H1 (cell line): Measurements from ENCODE around the gene ASTL. TPM values are rescaled to one million over a fixed set of nuclear protein-coding genes. Genes with fewer than 3 reads are reported as not detected.

Experiments used
- CTCF ChIA-PET: fragments of 300-600 bp; sonication (Branson Sonifier 250); formaldehyde crosslinking; loops from one replicate; lab custom pipeline; 2021; ENCODE audit not compliant: partially characterized antibody; lab: Charles Lee
- POLR2A ChIA-PET: fragments of 300-600 bp; sonication (Branson Sonifier 250); formaldehyde crosslinking; loops from one replicate; lab custom pipeline; 2021; ENCODE audit warnings: inconsistent platforms; ENCODE audit not compliant: partially characterized antibody; lab: Charles Lee
- DNase-seq, 2 experiments: peaks; one replicate each; pipeline versions ENCODE4 v3.0.0 to v3.0.0-alpha.2; 2010 to 2022; ENCODE audit warnings: low spot score in 2 of 2, low read depth in 1 of 2, mixed read lengths in 1 of 2
- FAIRE-seq: peaks from 2 replicates; lab custom pipeline; 2011; peaks lifted over from hg19 to GRCh38; lab: Jason Lieb, UNC
- H2AFZ ChIP-seq: 2 replicates; pipeline ENCODE4 v1.8.1; 2012; ENCODE audit warnings: low read length, inconsistent platforms
- H2AK5ac ChIP-seq: 2 replicates; pipeline ENCODE4 v1.6.1; 2013; ENCODE audit warnings: low read depth, low read length
- H2BK120ac ChIP-seq: replicated peaks from 2 replicates; pipeline ENCODE3; 2013; ENCODE audit warnings: low read depth, low read length, inconsistent platforms
- H2BK12ac ChIP-seq: 2 replicates; pipeline ENCODE4 v1.6.1; 2013; ENCODE audit warnings: low read depth, low read length
- H2BK15ac ChIP-seq: 2 replicates; pipeline ENCODE4 v1.6.1; 2013; ENCODE audit warnings: low read length
- H2BK20ac ChIP-seq: 2 replicates; pipeline ENCODE4 v1.6.1; 2013; ENCODE audit warnings: low read length
- H2BK5ac ChIP-seq: 2 replicates; pipeline ENCODE4 v1.6.1; 2013; ENCODE audit warnings: low read depth, low read length
- H3K14ac ChIP-seq: 2 replicates; pipeline ENCODE4 v1.6.1; 2013; ENCODE audit warnings: inconsistent platforms; ENCODE audit not compliant: insufficient read length
- H3K18ac ChIP-seq: 2 replicates; pipeline ENCODE4 v1.6.1; 2013; ENCODE audit warnings: low read length; ENCODE audit errors: extremely low read depth
- H3K23ac ChIP-seq: 2 replicates; pipeline ENCODE4 v1.6.1; 2013; ENCODE audit warnings: inconsistent platforms; ENCODE audit not compliant: insufficient read length
- H3K23me2 ChIP-seq: 2 replicates; pipeline ENCODE4 v1.6.1; 2013; ENCODE audit warnings: low read depth, low read length
- H3K27ac ChIP-seq: 2 replicates; pipeline ENCODE4 v1.6.1; 2011; ENCODE audit warnings: low read depth, low read length, inconsistent platforms
- H3K27me3 ChIP-seq, 4 experiments: replicated peaks in 1 of 4; 1 replicate in 1 of 4; 2 replicates in 3 of 4; pipeline versions ENCODE4 v1.6.1 to v1.8.1; 2011 to 2013; ENCODE audit warnings: low read length in 3 of 4, mild to moderate bottlenecking in 3 of 4, inconsistent platforms in 2 of 4, mixed read lengths in 2 of 4, moderate library complexity in 1 of 4; ENCODE audit not compliant: control insufficient read depth in 3 of 4, insufficient read depth in 3 of 4; ENCODE audit errors: extremely low read depth in 1 of 4
- H3K36me3 ChIP-seq, 4 experiments: 2 replicates each; pipeline versions ENCODE4 v1.6.1 to v1.8.1; 2011 to 2013; ENCODE audit warnings: mild to moderate bottlenecking in 4 of 4, low read length in 3 of 4, moderate library complexity in 2 of 4, control low read depth in 1 of 4, inconsistent platforms in 1 of 4; ENCODE audit not compliant: insufficient read depth in 4 of 4, control insufficient read depth in 2 of 4
- H3K4ac ChIP-seq: replicated peaks from 2 replicates; pipeline ENCODE3; 2013; ENCODE audit warnings: low read length, low read depth, mixed read lengths, inconsistent platforms; ENCODE audit not compliant: insufficient read length
- H3K4me1 ChIP-seq, 4 experiments: replicated peaks in 1 of 4; 1 replicate in 1 of 4; 2 replicates in 3 of 4; pipeline versions ENCODE4 v1.6.1 to v1.8.1; 2011 to 2013; ENCODE audit warnings: low read length in 3 of 4, inconsistent platforms in 2 of 4, mixed read lengths in 1 of 4; ENCODE audit not compliant: insufficient read depth in 4 of 4, control insufficient read depth in 3 of 4
- H3K4me2 ChIP-seq, 2 experiments: 2 replicates each; pipeline versions ENCODE4 v1.6.1 to v1.8.1; 2011 to 2013; ENCODE audit warnings: low read depth in 2 of 2, low read length in 2 of 2, control low read depth in 1 of 2, inconsistent platforms in 1 of 2, mild to moderate bottlenecking in 1 of 2; ENCODE audit not compliant: insufficient read depth in 1 of 2
- H3K4me3 ChIP-seq, 4 experiments: fragments of 200-600, 300-600 bp in 1 of 4; sonication (generic), shearing (Covaris generic), sonication (Bioruptor Twin) in 1 of 4; 2 replicates each; pipeline versions ENCODE4 v1.5.1 to v1.8.1; 2011 to 2016; ENCODE audit warnings: low read length in 4 of 4, low read depth in 3 of 4, control low read depth in 2 of 4, inconsistent platforms in 2 of 4, mild to moderate bottlenecking in 2 of 4, mixed read lengths in 1 of 4, moderate library complexity in 1 of 4; ENCODE audit not compliant: insufficient read depth in 2 of 4; ENCODE audit errors: extremely low read depth in 1 of 4
- H3K56ac ChIP-seq: replicated peaks from 2 replicates; pipeline ENCODE3; 2013; ENCODE audit warnings: low read depth, mild to moderate bottlenecking, mixed read lengths, low read length, inconsistent platforms; ENCODE audit not compliant: insufficient read length
- H3K79me1 ChIP-seq: 2 replicates; pipeline ENCODE4 v1.6.1; 2013; ENCODE audit warnings: low read depth, low read length, control low read depth
- H3K79me2 ChIP-seq, 2 experiments: 2 replicates each; pipeline versions ENCODE4 v1.6.1 to v1.8.1; 2012 to 2013; ENCODE audit warnings: low read length in 2 of 2, mild to moderate bottlenecking in 2 of 2, inconsistent platforms in 1 of 2; ENCODE audit not compliant: insufficient read depth in 2 of 2, control insufficient read depth in 1 of 2
- H3K9ac ChIP-seq, 4 experiments: replicated peaks in 1 of 4; 1 replicate in 1 of 4; 2 replicates in 3 of 4; pipeline versions ENCODE4 v1.6.1 to v1.8.1; 2011 to 2013; ENCODE audit warnings: low read depth in 3 of 4, low read length in 3 of 4, control low read depth in 2 of 4, mild to moderate bottlenecking in 2 of 4, moderate library complexity in 2 of 4, inconsistent platforms in 1 of 4; ENCODE audit errors: extremely low read depth in 1 of 4
- H3K9me3 ChIP-seq, 2 experiments: 2 replicates each; pipeline versions ENCODE4 v1.6.1 to v1.8.1; 2012 to 2013; ENCODE audit warnings: mild to moderate bottlenecking in 2 of 2, moderate library complexity in 2 of 2, control low read depth in 1 of 2, inconsistent platforms in 1 of 2, low read depth in 1 of 2, low read length in 1 of 2, mixed read lengths in 1 of 2; ENCODE audit not compliant: insufficient read depth in 2 of 2
- H4K20me1 ChIP-seq, 2 experiments: replicated peaks in 1 of 2; 2 replicates each; pipeline versions ENCODE3 to v1.8.1; 2011 to 2013; ENCODE audit warnings: inconsistent platforms in 2 of 2, low read length in 2 of 2, mild to moderate bottlenecking in 1 of 2; ENCODE audit not compliant: insufficient read depth in 2 of 2, control insufficient read depth in 1 of 2
- H4K5ac ChIP-seq: 2 replicates; pipeline ENCODE4 v1.6.1; 2013; ENCODE audit warnings: low read length, low read depth, mixed read lengths, inconsistent platforms; ENCODE audit not compliant: insufficient read length
- H4K8ac ChIP-seq: 2 replicates; pipeline ENCODE4 v1.8.0; 2013; ENCODE audit warnings: mild to moderate bottlenecking, moderate library complexity, low read length, inconsistent platforms; ENCODE audit not compliant: insufficient read depth; ENCODE audit errors: extremely low read depth
- H4K91ac ChIP-seq: replicated peaks from 2 replicates; pipeline ENCODE3; 2013; ENCODE audit warnings: low read length, mixed read lengths, inconsistent platforms; ENCODE audit not compliant: insufficient read length
- CREB1 ChIP-seq: IDR thresholded peaks from 2 replicates; pipeline ENCODE4 v1.6.1; 2012; ENCODE audit warnings: inconsistent platforms
- POU5F1 ChIP-seq: IDR thresholded peaks from 2 replicates; pipeline ENCODE4 v1.6.1; 2011; ENCODE audit warnings: low read depth, mild to moderate bottlenecking, low read length, moderate library complexity
- SP4 ChIP-seq: IDR thresholded peaks from 2 replicates; pipeline ENCODE4 v1.6.1; 2012; ENCODE audit warnings: low read length, inconsistent platforms
- WGBS, 2 experiments: shearing (Covaris generic) in 1 of 2; methylation state at CpG; one replicate each; pipeline versions ENCODE4 v1.1.6 to v1.1.7; 2013 to 2015; ENCODE audit warnings: low lambda C conversion rate in 2 of 2, mixed read lengths in 2 of 2, inconsistent platforms in 1 of 2, low coverage in 1 of 2, missing lambda C conversion rate in 1 of 2; ENCODE audit not compliant: insufficient replicate concordance in 2 of 2, insufficient coverage in 1 of 2, insufficient read length in 1 of 2; ENCODE audit errors: extremely low coverage in 1 of 2, missing lambda C conversion rate in 1 of 2; 5-methylcytosine and 5-hydroxymethylcytosine counted together
- polyA plus RNA-seq, 7 experiments: library from polyadenylated mRNA; depleted of rRNA in 3 of 7; stranded (reverse) in 5 of 7; unstranded in 2 of 7; fragments of >200 nt in 5 of 7; fragments of 200-250 nt in 2 of 7; gene quantifications; 1 replicate in 5 of 7; 2 replicates in 1 of 7; 4 replicates in 1 of 7; pipeline versions ENCODE4 v1.2.1 to v1.2.3, GENCODE V29; 2011 to 2013; ENCODE audit warnings: missing spikeins in 2 of 7, mixed read lengths in 2 of 7
- total RNA-seq: library from RNA; stranded (reverse); fragmentation: NEBNext Ultra II Directional; extraction: Animal tissue kit (Norgen Biotek cat#: 25700); gene quantifications from 2 replicates; pipeline ENCODE4 v1.2.1, GENCODE V29; 2021

Gene ASTL
- total and polyA plus RNA-seq, 2 of the 8 experiments (the other 6 are each of a cell fraction or from before 2014, with no cell fraction given), result 0.60 to 1.4 TPM

DNA sequence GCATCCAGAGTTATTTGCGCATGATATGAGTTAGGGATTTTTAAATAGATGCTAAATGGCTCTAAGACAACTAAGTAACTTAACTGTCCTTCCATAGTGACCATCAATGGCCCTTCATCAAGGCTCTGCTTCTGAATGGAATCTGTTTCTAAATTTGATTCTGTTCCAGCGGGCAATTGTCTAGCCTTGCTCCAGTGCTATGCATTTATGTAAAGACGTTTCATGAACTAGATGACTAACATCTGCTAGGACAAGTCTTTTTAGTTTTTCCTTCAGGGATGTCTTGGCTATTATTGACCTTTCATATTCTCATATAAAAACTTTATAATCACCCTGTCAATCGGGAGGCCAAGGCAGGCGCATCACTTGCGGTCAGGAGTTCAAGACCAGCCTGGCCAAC, 9.8 kb downstream of the ASTL start:
- FAIRE-seq (no peak), DNase-seq (no peak)
- Histone ChIP-seq H2BK15ac (no peak overlapping the region), H3K4ac (no peak overlapping the region), H4K91ac (no peak overlapping the region), H2BK20ac (no peak overlapping the region), H3K79me2 (no peaks in the 10 kb centered on the region), H3K23ac (no peak overlapping the region), H3K18ac (no peak overlapping the region), H4K5ac (no peak overlapping the region), H2BK12ac (no peak overlapping the region), H3K79me1 (no peaks in the 10 kb centered on the region), H2BK120ac (no peak overlapping the region), H3K9me3 (no peaks in the 10 kb centered on the region), H3K36me3 (no peaks in the 10 kb centered on the region), H2AK5ac (no peak overlapping the region), H2AFZ (no peak overlapping the region), H3K4me2 (no peak overlapping the region), H3K4me1 (no peaks in the 10 kb centered on the region), H3K27me3 (no peaks in the 10 kb centered on the region; a peak in 1 of 7 replicates), H3K27ac (no peak overlapping the region), H3K9ac (no peak overlapping the region), H4K20me1 (peaks cover 0 to 2% of the 10 kb centered on the region in 2 experiments), H4K8ac (no peak overlapping the region), H3K4me3 (no peak overlapping the region), H3K56ac (no peak overlapping the region), H3K14ac (no peak overlapping the region), H2BK5ac (no peak overlapping the region), H3K23me2 (no peaks in the 10 kb centered on the region)
- ChIA-PET POLR2A (no interaction called here), CTCF (no interaction called here)
- TF ChIP-seq POU5F1 (no peak), SP4 (no peak), CREB1 (no peak)
- WGBS, 2 experiments, result 90% methylated on average over 6 of the region's 6 CpGs; no CpG with 5 or more reads in 1 of the 2 experiments
